GM18502 (cell line): ENCODE data around the gene PFKL.
"Not testable (repeated sequence)": the region's sequence is repeated elsewhere in the genome, so short reads cannot be mapped to it uniquely, and the experiment has no call there.

Experiments used
- ATAC-seq: cut with Tn5 transposase; IDR thresholded peaks from one replicate; pipeline ENCODE4 v1.9.1; 2021; ENCODE audit warnings: mild to moderate bottlenecking; ENCODE audit not compliant: unreplicated experiment, poor library complexity

Gene PFKL

DNA sequence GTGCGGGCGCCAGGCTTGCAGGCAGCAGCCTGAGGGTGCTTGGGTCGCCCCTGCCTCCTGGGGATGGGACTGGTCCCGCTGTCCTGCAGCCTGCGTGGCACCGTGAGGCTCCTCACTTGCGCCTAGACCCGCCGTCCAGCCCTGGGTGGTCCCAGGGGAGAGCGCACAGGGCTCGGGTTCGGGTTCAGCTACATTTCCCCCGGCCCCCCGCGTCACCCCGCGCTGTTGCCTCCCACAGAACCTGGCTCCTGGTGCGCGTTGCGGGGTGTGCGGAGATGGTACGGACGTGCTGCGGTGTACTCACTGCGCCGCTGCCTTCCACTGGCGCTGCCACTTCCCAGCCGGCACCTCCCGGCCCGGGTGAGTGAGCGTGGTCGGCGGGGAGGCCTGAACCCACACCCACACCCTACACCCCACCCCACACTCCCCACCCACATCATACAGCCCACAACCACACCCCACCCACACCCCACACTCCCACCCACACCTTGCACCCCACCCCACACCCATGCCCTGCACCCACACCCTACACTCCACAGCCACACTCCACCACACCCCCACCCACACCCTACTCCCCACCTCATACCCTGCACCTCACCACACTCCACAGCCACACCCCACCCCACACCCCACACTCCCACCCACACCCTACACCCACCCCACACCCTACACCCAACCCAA lies 6.2 kb upstream of the PFKL start:
- no peak for ATAC-seq

DNA sequence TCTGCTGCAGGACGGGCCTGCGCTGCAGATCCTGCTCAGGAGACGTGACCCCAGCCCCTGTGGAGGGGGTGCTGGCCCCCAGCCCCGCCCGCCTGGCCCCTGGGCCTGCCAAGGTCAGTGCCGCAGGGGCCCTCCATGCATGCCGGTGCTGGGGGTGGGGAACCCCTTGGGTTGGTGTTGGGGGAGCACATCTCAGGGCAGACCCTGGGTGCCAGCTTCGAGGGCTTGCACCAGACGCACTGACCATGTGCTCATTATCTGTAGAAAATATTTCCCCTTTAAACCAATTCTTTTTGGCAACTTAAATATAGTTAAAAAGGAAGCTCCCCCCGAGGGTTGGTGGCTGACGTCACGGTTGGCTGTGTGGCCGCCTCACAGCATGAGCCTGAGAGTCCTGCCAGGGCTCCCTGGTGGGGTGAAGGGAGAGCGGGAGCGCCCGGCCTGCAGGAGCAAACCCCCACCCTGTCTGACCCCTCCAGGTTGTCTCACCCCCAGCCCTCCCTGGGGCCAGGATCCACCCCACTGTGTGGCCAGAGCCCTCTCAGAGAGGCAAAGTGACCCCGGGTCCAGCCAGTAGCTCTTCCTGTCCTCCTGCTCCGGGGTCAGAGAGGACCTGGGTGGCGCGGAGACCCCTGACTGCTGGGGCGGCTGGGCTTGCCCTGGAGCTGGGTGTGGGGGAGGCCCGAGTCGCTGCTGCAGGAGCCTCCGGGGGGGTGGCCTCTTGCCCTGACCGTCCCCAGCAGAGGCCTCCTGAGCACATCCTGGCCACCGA lies 5.3 kb upstream of the PFKL start:
- ATAC-seq: no peak

DNA sequence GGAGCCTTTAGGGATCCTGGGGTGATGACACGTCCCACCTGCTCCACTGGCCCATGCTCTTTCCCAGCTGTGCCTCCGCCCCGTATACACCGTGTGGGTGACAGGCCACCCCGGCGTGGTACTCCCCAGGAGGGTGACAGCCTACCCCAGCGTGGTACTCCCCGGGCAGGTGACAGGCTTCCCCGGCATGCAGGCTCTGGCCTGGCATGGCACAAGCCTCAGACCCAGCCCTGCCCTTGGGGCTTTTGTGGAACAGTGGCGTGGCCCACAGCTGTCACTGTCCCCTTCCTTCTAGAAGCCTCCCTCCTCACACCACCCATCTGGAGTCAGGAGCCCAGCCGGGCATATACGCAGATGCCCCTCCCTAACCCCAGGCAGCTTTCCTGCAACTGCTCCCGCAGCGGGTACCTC lies 4.7 kb upstream of the PFKL start:
- no peak for ATAC-seq

DNA sequence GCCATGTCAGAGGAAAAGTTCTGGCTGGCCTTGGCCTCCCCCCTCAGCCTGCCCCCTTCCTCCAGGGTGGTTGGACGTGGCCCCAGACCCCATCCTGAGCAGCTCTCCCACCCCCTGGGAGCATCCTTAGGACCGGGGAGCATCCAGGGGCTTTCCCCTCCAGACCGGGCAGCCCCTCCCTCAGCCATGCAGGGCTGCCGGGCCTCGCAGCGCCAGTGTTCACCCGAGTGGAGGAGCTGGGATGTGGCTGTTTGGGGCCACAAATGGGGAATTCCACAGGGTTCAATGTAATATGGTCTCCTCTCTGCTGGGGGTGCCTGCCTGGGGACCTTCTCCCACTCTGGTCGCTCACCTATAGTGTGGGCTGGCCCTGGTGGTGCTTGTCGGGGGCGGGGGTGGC lies 4.2 kb upstream of the PFKL start:
- ATAC-seq: no peak

DNA sequence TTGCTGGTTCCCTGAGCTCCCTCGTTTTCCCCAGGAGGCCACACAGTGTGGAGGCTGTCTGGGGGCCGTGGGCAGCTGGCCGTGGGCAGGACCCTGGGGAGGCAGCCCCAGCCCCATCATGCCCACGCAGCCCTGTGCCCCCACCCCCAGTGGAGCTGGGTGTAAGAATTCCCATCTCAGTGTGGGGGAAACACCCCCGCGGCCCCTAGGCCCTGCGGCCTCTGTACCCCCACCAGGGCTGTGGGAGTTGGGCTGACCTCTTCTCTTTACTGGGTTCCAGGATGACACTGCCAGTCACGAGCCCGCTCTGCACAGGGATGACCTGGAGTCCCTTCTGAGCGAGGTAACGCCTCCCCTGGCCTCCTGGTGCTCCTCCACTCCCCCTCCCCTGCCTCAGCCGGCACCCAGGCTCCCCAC lies 3.7 kb upstream of the PFKL start:
- ATAC-seq: no peak

DNA sequence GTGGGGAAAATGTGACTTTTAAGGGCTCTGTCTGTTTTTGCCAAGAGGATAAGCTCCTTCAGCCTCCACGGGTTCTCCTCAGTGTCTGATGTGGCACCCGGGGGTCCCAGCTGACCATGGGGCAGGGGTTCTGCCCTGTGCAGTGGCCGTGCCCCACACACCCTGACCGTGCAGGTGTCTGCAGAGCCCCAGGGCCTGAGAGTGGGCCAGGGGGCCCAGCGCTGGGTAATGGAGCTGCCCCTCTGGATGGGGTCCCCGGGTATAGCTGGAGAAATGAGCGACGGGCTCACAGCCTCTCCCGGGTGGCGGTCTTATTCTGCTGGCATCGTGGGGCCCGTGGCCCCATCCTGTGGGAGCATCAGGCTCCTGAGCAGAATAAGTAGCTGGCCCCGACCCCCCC lies 2.9 kb upstream of the PFKL start:
- no peak for ATAC-seq

DNA sequence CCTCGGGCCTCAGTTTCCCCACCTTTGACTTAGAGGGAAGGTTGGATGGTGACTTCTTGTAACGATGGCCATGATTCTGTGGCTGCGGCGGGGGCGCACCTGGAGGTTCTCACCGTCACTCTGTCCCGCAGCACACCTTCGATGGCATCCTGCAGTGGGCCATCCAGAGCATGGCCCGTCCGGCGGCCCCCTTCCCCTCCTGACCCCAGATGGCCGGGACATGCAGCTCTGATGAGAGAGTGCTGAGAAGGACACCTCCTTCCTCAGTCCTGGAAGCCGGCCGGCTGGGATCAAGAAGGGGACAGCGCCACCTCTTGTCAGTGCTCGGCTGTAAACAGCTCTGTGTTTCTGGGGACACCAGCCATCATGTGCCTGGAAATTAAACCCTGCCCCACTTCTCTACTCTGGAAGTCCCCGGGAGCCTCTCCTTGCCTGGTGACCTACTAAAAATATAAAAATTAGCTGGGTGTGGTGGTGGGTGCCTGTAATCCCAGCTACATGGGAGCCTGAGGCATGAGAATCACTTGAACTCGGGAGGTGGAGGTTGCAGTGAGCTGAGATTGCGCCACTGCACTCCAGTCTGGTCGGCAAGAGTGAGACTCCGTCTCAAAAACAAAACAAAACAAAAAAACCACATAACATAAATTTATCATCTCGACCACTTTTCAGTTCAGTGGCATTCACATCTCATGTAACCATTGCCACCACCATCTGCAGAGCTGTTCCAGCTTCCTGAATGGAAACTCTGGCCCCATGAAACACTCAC lies 2.1 kb upstream of the PFKL start:
- no peak for ATAC-seq

DNA sequence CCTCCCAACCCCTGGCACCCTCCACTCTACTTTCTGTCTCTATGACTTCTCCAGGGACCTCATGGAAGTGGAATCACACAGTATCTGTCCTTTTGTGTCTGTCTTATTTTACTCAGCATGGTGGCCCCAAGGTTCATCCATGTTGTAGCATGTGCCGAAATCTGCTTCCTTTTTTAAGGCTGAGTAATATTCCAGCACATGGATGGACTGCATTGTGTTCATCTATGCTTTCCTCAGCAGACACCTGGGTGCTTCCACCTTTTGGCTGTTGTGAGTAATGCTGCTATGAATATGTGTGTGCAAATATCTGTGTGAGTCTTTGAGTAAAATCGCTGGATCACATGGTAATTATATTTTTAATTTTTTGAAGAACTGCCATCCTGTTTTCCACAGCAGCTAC lies 1.6 kb upstream of the PFKL start:
- ATAC-seq: no peak

DNA sequence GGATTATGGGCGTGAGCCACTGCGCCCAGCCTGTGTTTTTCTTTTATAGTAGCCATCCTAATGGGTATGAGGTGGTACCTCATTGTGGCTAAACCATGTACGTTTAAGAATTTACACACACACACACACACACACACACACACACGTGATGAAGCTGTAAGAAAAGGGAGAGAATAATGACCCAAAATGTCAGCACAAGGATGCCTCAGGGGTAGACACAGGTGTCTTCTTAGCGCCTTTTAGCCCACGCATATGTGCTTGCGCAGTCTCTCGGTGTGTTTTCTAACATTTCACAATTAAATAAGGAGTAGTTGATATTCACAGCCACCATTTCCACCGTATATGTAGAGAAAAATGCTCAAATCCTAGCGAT lies 782 bp upstream of the PFKL start:
- no peak for ATAC-seq

DNA sequence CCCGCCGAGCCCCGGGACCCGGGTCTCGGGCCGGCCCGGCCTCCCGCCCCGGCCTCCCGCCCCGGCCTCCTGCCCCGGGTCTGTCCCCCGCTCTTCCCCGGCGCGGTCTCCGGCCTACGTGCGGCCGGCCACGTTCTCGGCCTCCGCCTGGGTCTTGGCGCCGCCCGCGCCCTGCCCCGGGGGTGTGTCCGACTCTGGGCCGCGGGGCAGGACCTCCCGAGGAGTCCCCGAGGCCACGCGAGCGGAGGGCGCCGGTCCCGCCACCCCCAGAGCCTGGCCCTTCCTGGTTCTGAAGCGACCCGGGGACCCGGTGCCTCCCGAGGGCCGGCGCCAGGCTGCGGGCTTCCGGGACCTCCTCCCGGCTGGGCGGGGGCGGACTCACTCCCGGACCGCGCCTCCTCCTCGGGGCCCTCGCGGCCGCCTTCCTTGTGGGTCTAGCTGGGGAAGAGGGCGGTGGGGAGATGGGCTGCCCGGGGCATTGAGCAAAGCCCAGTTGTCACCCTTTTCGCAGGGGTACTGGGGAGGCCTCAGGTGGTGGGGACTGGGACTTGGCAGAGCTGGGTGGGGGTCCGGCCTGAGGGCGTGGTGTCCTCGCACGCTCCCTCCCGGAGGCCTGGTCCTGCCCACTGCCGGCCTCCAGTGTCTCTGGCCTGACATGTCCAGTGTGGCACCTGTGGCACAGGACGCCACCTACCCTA lies 558 bp downstream of the PFKL start:
- peak; percentile 33 for ATAC-seq

DNA sequence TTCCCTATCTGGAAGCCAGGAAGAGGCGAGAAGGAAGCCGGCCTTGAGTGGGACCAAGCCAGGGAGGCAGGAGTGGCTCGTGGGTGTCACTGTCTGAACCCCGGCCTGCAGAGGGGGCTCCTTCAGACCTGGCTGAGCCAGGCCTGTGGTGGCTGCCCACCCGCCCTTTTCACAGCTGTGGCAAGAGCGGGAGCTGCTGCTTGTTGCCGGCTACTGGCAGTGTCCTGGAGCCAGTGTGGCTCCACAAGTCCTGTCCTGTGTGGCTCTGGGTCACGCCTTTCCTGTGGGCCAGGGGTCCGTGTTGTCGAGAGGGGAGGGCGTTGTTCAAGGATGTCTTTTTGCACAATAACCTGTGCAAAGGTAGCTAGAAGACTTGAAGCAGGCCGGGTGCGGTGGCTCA lies 1.3 kb downstream of the PFKL start:
- no peak for ATAC-seq

DNA sequence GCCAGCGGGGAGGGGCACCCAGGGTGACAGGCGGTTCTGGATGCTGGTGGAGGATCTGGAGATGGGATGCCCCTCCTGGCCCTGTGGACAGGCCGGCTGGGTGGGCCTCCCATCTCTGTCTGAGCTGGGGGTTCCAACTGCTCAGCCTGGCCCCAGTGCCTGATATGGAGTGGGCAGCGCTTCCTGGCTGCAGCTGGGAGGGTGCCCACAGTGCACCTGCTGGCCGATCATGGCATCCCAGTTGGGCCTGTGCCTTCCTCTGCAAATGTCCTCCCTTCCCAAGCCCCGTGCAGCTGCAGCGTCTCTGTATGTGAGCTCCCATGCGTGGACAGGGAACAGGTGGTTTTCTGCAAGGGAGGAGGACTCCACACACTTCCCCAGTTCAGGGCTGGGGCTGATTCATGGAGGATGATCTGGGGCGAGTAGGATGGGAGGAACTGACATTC lies 2.1 kb downstream of the PFKL start:
- ATAC-seq: no peak

DNA sequence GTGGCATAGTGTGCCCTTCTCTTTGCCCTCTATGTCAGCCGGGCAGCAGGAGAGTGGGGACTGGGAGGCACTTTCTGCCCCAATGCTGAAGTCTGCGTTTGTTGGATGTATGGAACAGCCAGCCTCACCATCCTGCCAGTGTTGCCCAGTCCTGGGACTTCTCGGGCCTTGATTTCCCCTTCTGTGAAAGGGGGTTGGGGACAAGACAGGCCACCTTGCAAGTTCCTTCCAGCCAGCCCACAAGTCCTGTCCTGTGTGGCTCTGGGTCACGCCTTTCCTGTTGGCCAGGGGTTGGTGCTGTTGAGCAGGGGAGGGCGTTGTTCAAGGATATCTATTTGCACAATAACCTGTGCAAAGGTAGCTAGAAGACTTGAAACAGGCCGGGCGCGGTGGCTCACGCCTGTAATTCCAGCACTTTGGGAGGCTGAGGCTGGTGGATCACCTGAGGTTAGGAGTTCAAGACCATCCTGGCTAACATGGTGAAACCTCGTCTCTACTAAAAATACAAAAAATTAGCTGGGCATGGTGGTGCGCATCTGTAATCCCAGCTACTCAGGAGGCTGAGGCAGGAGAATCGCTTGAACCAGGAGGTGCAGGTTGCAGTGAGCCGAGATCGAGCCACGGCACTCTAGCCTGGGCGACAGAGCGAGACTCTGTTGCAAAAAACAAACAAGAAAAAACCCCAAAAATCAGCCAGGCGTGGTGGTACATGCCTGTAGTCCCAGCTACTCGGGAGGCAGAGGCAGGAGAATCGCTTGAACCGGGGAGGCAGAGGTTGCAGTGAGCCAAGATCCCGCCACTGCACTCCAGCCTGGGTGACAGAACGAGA lies 2.9 kb downstream of the PFKL start:
- not testable (repeated sequence) for ATAC-seq

DNA sequence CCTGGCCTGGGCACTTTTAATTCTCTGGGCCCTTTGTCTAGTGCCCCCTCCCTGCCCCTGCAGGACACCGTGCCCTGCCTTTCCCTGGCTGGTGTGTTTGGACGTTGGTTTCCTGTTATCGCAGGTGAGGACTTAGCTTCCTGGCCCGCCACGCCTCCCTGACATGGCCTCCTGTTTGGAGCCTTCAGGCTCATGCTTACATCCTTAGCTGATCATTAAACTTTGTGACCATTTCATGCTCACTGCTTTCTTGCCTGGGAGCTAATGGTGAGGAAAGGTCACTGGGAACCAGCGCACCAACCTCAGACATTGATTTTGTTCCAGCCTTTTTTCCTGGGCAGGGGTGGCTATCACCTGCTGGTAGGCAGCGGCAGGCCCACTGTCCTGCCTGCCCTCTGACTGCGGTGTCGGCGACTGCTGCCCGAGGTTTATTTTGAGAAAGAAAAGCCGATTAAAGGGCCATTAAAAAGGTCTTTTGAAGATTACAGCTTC lies 3.7 kb downstream of the PFKL start:
- no peak for ATAC-seq

DNA sequence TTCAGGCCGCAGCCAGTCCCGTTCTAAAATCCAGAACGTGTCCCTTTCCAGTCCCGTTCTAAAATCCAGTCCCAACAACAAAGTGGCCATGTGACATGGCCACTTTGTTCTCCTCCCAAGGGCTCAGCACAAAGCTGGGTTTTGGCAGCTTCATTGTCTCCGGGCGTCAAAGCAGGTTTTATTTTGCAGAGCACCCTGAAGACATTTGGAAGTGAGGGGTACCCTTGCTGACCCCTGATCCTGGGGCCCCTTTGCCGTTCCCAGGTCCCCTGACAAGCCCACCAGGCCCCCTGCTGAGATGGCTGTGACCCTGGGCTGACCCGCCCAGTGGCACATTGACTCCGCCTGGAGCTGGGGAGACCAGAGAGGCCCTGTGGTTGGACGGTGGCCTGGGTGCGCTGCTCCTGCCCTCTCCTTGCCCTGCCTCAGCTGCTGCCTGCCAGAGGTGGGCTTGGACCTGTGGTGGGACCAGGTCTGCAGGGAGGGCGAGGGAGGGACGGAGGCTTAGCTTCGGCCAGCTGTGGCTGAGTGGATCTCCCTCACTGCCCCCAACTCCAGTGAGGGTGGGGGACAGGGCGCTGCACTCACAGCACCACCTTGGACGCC lies 4.3 kb downstream of the PFKL start:
- ATAC-seq: no peak

DNA sequence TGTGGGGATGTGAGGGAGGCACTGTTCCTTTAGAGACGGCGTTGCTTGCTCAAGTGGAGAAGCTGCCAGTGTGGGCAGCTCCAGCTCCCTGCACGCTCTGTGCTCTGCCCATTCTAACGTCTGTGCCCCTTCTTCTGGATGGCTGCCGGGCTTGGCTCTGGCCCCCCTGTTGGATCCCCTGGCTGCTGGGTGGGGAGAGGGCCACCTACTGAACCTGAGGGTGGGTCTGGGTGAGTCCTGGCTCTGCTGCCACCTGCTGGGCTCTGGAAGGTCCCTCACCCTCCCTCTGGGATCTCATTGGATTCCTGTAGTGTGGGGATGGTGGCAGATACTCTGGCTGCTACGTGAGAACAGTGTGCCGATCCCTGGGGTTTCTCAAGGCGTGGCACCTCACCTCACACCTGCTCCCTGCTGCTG lies 5.0 kb downstream of the PFKL start:
- no peak for ATAC-seq

DNA sequence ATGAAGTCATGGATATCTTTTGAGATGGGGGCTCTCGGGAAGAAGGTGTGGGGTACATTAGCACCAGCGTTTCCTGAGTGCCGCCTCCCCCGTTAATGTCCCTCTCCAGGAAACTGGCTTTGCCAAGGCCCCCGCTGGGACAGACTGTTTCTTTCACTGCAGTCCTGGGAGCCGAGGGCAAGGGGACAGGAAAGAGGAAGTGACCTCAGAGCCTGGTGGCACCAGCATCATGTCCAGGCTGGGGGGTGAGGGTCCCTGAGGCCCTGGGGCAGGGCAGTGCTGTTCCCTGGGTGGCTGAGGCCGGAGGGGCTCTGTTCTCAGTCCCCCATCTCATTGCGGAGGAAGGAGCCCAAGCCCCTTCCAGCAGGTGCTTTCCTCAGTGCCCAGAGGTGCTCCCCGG lies 5.8 kb downstream of the PFKL start:
- no peak for ATAC-seq

DNA sequence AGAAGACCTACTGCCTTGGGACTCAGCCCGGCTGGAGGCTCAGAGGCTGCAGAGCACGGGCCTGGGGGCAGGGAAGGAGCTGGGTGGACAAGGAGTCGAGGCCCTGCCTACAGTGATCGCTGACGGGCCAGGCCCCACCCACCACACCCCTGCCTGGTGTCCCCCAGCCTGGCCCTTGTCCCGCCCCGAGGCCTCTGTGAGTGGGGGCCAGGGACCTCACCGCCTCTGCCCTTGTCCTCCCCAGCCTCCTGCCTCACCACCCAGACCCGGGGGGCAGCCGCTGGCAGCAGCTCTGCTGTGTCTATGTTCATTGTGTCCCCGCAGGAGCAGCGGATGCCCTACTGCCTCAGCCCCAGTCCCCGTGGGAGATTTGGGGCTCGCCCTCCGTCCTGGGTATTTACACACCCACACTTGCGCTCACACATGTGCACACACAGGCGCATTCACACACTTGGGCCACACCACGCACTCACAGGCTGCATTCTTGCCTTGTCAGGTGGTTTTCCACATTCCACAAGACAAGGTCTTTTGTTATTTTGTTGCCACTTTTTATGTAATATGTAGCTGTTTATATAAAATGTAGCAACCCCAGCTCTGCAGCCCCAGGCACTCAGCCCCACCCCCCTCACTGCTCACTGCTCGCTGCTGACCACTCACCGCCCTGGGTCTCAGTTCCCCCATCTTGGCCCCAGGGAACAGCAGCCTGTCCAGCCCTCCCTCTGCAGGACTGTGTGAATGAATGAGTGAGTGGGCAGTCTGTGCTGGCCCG lies 7.3 kb downstream of the PFKL start:
- ATAC-seq: no peak
